ENCODE results near the gene MOGAT1. TPM values are rescaled to one million over a fixed set of nuclear protein-coding genes. Genes with fewer than 3 reads are reported as not detected.

Gene MOGAT1
- total and polyA plus RNA-seq, 2 of the 4 experiments (the other 2 are of a cell fraction): not detected

GRCh38 chr2:222743251-222743812 is 71.9 kb downstream of the MOGAT1 start:
- Histone ChIP-seq H3K9me1 (ENCODE audit: insufficient read depth, low read length) (0 out of 2 replicates have a peak, but pooled peaks cover 3% of the 10 kb centered on the region), H2AK5ac (ENCODE audit: low read depth, low read length) (no peak overlapping the region), H4K91ac (ENCODE audit: insufficient read depth, low read depth, low read length) (no peak overlapping the region), H3K79me1 (ENCODE audit: low read depth in 1 of 2, low read length in 2 of 2) (no peaks in the 10 kb centered on the region), H2BK120ac (ENCODE audit: low read depth, low read length) (no peak overlapping the region), H3K9me3 (ENCODE audit: control insufficient read depth, insufficient read depth, low read length) (no peaks in the 10 kb centered on the region), H3K4me3 (ENCODE audit: insufficient read depth, low read depth, low read length) (no peak overlapping the region), H3K27me3 (ENCODE audit: control insufficient read depth, insufficient read depth, low read length) (no peaks in the 10 kb centered on the region), H3K14ac (replicated peaks; ENCODE audit: low read depth, low read length) (no peak overlapping the region), H3K56ac (ENCODE audit: extremely low read depth, insufficient read depth, low read length) (no peak overlapping the region), H4K20me1 (ENCODE audit: insufficient read depth, low read length) (no peaks in the 10 kb centered on the region), H2AK9ac (replicated peaks; ENCODE audit: low read depth, low read length, poor library complexity) (no peak overlapping the region), H2BK20ac (ENCODE audit: low read depth, low read length) (no peak overlapping the region), H4K8ac (ENCODE audit: low read depth in 2 of 2, low read length in 2 of 2) (no peak overlapping the region), H3K36me3 (ENCODE audit: control insufficient read depth, insufficient read depth, low read length) (no peaks in the 10 kb centered on the region), H2AFZ (replicated peaks; ENCODE audit: low read length, poor library complexity) (no peak overlapping the region), H3K23ac (ENCODE audit: low read depth, low read length) (no peak overlapping the region; the same call in 1 of the 2 replicates), H3K18ac (ENCODE audit: low read depth, low read length) (no peak overlapping the region), H2BK5ac (ENCODE audit: low read depth, low read length, poor library complexity, severe bottlenecking) (no peak overlapping the region), H3K4me1 (ENCODE audit: control insufficient read depth, insufficient read depth, low read length) (peaks cover 2% of the 10 kb centered on the region; the same call in 1 of the 2 replicates), H4K5ac (ENCODE audit: low read depth, low read length) (no peak overlapping the region; the same call in 1 of the 2 replicates), H3K4me2 (ENCODE audit: low read depth, low read length) (no peak overlapping the region), H3K4ac (ENCODE audit: low read depth, low read length) (no peak overlapping the region), H2BK15ac (ENCODE audit: low read depth, low read length) (no peak overlapping the region), H3K9ac (ENCODE audit: low read depth, low read length) (no peak overlapping the region), H3K27ac (ENCODE audit: insufficient read depth, low read length) (no peak overlapping the region)
- ATAC-seq (ENCODE audit: low read depth) (no peak), DNase-seq (no peak)
- TF ChIP-seq MAZ (IDR thresholded peaks at IDR 0.05; ENCODE audit: borderline replicate concordance, low read depth, low read length) (no peak), CEBPB (IDR thresholded peaks at IDR 0.05; ENCODE audit: low read depth, low read length) (no peak), USF2 (IDR thresholded peaks at IDR 0.05; ENCODE audit: low read depth, low read length) (no peak), MAFK (IDR thresholded peaks at IDR 0.05; ENCODE audit: low read depth, low read length) (no peak), RCOR1 (IDR thresholded peaks at IDR 0.05; ENCODE audit: insufficient replicate concordance, low read length) (no peak), MXI1 (IDR thresholded peaks at IDR 0.05; ENCODE audit: borderline replicate concordance, low read depth, low read length) (no peak), RFX5 (IDR thresholded peaks at IDR 0.05; ENCODE audit: low read depth, low read length) (no peak), FOS (IDR thresholded peaks at IDR 0.05; ENCODE audit: low read depth, low read length) (no peak), NFE2L2 (IDR thresholded peaks at IDR 0.05; ENCODE audit: low read depth, low read length) (no peak), BHLHE40 (IDR thresholded peaks at IDR 0.05; ENCODE audit: low read depth, low read length) (no peak), POLR2A (IDR thresholded peaks at IDR 0.05; ENCODE audit: low read depth, low read length) (no peak), RAD21 (IDR thresholded peaks at IDR 0.05; ENCODE audit: low read length) (no peak), SMC3 (IDR thresholded peaks at IDR 0.05; ENCODE audit: low read depth, low read length) (no peak), ELK1 (IDR thresholded peaks at IDR 0.05; ENCODE audit: borderline replicate concordance, low read depth, low read length) (no peak), CTCF (conservative IDR thresholded peaks at IDR 0.05; ENCODE audit: low read depth, low read length) (no peak), CHD1 (IDR thresholded peaks at IDR 0.05; ENCODE audit: low read depth, low read length) (no peak)
- no TSS peak for BruUV-seq (replicated peaks)
- POLR2A ChIA-PET (ENCODE audit: unreplicated experiment): no interaction called here
- dilution Hi-C loops (cut with HindIII; ENCODE audit: low sequenced_read_pairs, unreplicated experiment) (no loop called here), in situ Hi-C loops (cut with MboI; ENCODE audit: low sequenced_read_pairs) (no loop called here), intact Hi-C loops (cut with micrococcal nuclease) (no loop called here)
- no CpG with 5 or more reads among the region's 10 CpGs for WGBS, 2 experiments (ENCODE audit: extremely low coverage in 2 of 2, insufficient read length in 1 of 2)
- CTCF ChIA-PET: interaction anchor here (0.6 kb wide), 1 partner anchor 34 kb away, joined by 4 read pairs; no protein-coding TSS in a partner anchor
